IMR-90 (cell line): ENCODE measurements around the gene LAMA3. TPM values are rescaled to one million over a fixed set of nuclear protein-coding genes. Genes with fewer than 3 reads are reported as not detected.

Experiments used
- ATAC-seq: fragments of 200-7000 bp; cut with Tn5 transposase; 2 replicates; pipeline ENCODE4 v1.9.1; 2020; ENCODE audit warnings: low read depth, mild to moderate bottlenecking, moderate library complexity
- BruUV-seq: library from RNA; stranded (reverse); fragments of 400-500 nt; replicated peaks from 2 replicates; lab custom pipeline; 2021; lab: Mats Ljungman, UMichigan
- CTCF ChIA-PET: fragments of 300-600 bp; formaldehyde crosslinking; extraction: SDS; loops from one replicate; lab custom pipeline; 2021; ENCODE audit warnings: antibody characterized with exemption; lab: Yijun Ruan, JAX
- POLR2A ChIA-PET: fragments of 300-600 bp; sonication (Branson Sonifier 250); formaldehyde crosslinking; loops from one replicate; lab custom pipeline; 2022; ENCODE audit warnings: antibody characterized with exemption; ENCODE audit not compliant: unreplicated experiment; lab: Charles Lee
- DNase-seq: peaks from one replicate; pipeline ENCODE4 v3.0.0; 2013
- H2AFZ ChIP-seq: replicated peaks from 2 replicates; pipeline ENCODE3; 2013; ENCODE audit warnings: low read length, mild to moderate bottlenecking; ENCODE audit not compliant: poor library complexity
- H2AK5ac ChIP-seq: 2 replicates; pipeline ENCODE4 v1.6.1; 2013; ENCODE audit warnings: low read depth, low read length, inconsistent platforms
- H2AK9ac ChIP-seq: replicated peaks from 2 replicates; pipeline ENCODE3; 2013; ENCODE audit warnings: mild to moderate bottlenecking, low read depth, low read length, moderate library complexity; ENCODE audit not compliant: poor library complexity
- H2BK120ac ChIP-seq: 2 replicates; pipeline ENCODE4 v1.6.1; 2013; ENCODE audit warnings: low read depth, low read length, inconsistent platforms
- H2BK15ac ChIP-seq: 3 replicates; pipeline ENCODE4 v1.6.1; 2013; ENCODE audit warnings: low read depth, low read length, inconsistent platforms
- H2BK20ac ChIP-seq: 2 replicates; pipeline ENCODE4 v1.6.1; 2013; ENCODE audit warnings: low read depth, mild to moderate bottlenecking, inconsistent platforms, low read length, moderate library complexity
- H2BK5ac ChIP-seq: 2 replicates; pipeline ENCODE4 v1.6.1; 2013; ENCODE audit warnings: mild to moderate bottlenecking, low read depth, low read length, inconsistent platforms; ENCODE audit not compliant: poor library complexity, severe bottlenecking
- H3K14ac ChIP-seq: replicated peaks from 2 replicates; pipeline ENCODE4 v1.6.1; 2013; ENCODE audit warnings: low read depth, low read length, inconsistent platforms
- H3K18ac ChIP-seq: 2 replicates; pipeline ENCODE4 v1.6.1; 2013; ENCODE audit warnings: low read depth, low read length, control low read depth
- H3K23ac ChIP-seq: 2 replicates; pipeline ENCODE4 v1.6.1; 2013; ENCODE audit warnings: low read depth, low read length, inconsistent platforms
- H3K27ac ChIP-seq: 2 replicates; pipeline ENCODE4 v1.5.1; 2013; ENCODE audit warnings: mild to moderate bottlenecking, control low read depth, low read length; ENCODE audit not compliant: insufficient read depth
- H3K27me3 ChIP-seq: 2 replicates; pipeline ENCODE4 v1.6.1; 2013; ENCODE audit warnings: low read length; ENCODE audit not compliant: control insufficient read depth, insufficient read depth
- H3K36me3 ChIP-seq: 2 replicates; pipeline ENCODE4 v1.6.1; 2013; ENCODE audit warnings: low read length, mixed read lengths; ENCODE audit not compliant: control insufficient read depth, insufficient read depth
- H3K4ac ChIP-seq: 2 replicates; pipeline ENCODE4 v1.6.1; 2013; ENCODE audit warnings: low read depth, low read length, inconsistent platforms
- H3K4me1 ChIP-seq: 2 replicates; pipeline ENCODE4 v1.6.1; 2013; ENCODE audit warnings: low read length, mixed read lengths; ENCODE audit not compliant: control insufficient read depth, insufficient read depth
- H3K4me2 ChIP-seq: 2 replicates; pipeline ENCODE4 v1.6.1; 2013; ENCODE audit warnings: low read depth, mild to moderate bottlenecking, control low read depth, low read length, moderate library complexity
- H3K4me3 ChIP-seq: 2 replicates; pipeline ENCODE4 v1.5.1; 2013; ENCODE audit warnings: low read depth, mild to moderate bottlenecking, control low read depth, low read length, moderate library complexity; ENCODE audit not compliant: insufficient read depth
- H3K56ac ChIP-seq: 2 replicates; pipeline ENCODE4 v1.6.1; 2013; ENCODE audit warnings: low read length, inconsistent platforms; ENCODE audit not compliant: insufficient read depth; ENCODE audit errors: extremely low read depth
- H3K79me1 ChIP-seq, 2 experiments: 2 replicates each; pipeline ENCODE4 v1.6.1; 2013; ENCODE audit warnings: low read length in 2 of 2, inconsistent platforms in 1 of 2, low read depth in 1 of 2
- H3K9ac ChIP-seq: 2 replicates; pipeline ENCODE4 v1.6.1; 2013; ENCODE audit warnings: low read depth, low read length, control low read depth
- H3K9me1 ChIP-seq: 2 replicates; pipeline ENCODE4 v1.6.1; 2013; ENCODE audit warnings: low read length, inconsistent platforms; ENCODE audit not compliant: insufficient read depth
- H3K9me3 ChIP-seq: 2 replicates; pipeline ENCODE4 v1.6.1; 2013; ENCODE audit warnings: low read length; ENCODE audit not compliant: control insufficient read depth, insufficient read depth
- H4K20me1 ChIP-seq: 2 replicates; pipeline ENCODE4 v1.6.1; 2013; ENCODE audit warnings: low read length, inconsistent platforms; ENCODE audit not compliant: insufficient read depth
- H4K5ac ChIP-seq: 2 replicates; pipeline ENCODE4 v1.6.1; 2013; ENCODE audit warnings: mild to moderate bottlenecking, low read depth, low read length, control low read depth
- H4K8ac ChIP-seq, 2 experiments: 2 replicates each; pipeline ENCODE4 v1.6.1; 2013; ENCODE audit warnings: low read depth in 2 of 2, low read length in 2 of 2, control low read depth in 1 of 2, inconsistent platforms in 1 of 2
- H4K91ac ChIP-seq: 2 replicates; pipeline ENCODE4 v1.6.1; 2013; ENCODE audit warnings: low read depth, low read length, inconsistent platforms; ENCODE audit not compliant: insufficient read depth
- RCOR1 ChIP-seq: IDR thresholded peaks from 2 replicates; pipeline ENCODE4 v1.6.1; 2012; ENCODE audit warnings: mild to moderate bottlenecking, low read length, improper control_type of control experiment; ENCODE audit not compliant: insufficient replicate concordance
- WGBS, 2 experiments: methylation state at CpG; one replicate each; pipeline versions ENCODE4 v1.1.5 to v1.1.7; 2013; ENCODE audit warnings: missing lambda C conversion rate in 2 of 2; ENCODE audit not compliant: insufficient read length in 1 of 2; ENCODE audit errors: extremely low coverage in 2 of 2; 5-methylcytosine and 5-hydroxymethylcytosine counted together
- dilution Hi-C: fragments of 300-500 bp; cut with HindIII; formaldehyde crosslinking; loops from one replicate; pipeline ENCODE4 v1.14.3; 2018; ENCODE audit warnings: low sequenced_read_pairs; ENCODE audit not compliant: unreplicated experiment
- in situ Hi-C: fragments of 300-500 bp; cut with MboI; formaldehyde crosslinking; loops from 3 replicates; pipeline ENCODE4 v1.14.3; 2019; ENCODE audit warnings: low sequenced_read_pairs, inconsistent platforms, mixed read lengths
- intact Hi-C: fragments of 100-400 bp; cut with micrococcal nuclease; formaldehyde crosslinking; loops from 2 replicates; pipeline ENCODE4 v1.10.0; 2022
- polyA plus RNA-seq, 3 experiments: library from polyadenylated mRNA; depleted of rRNA; stranded (reverse); fragments of >200 nt; gene quantifications; 2 replicates each; pipeline ENCODE4 v1.2.3, GENCODE V29; 2012; ENCODE audit warnings: low replicate concordance in 1 of 3
- total RNA-seq: library from RNA; depleted of rRNA; stranded (reverse); fragments of >200 nt; gene quantifications from 2 replicates; pipeline ENCODE4 v1.2.3, GENCODE V29; 2012

The LAMA3 gene
- total and polyA plus RNA-seq, 2 of the 4 experiments (the other 2 are of a cell fraction) = 0.18 to 0.19 TPM

- no peak for ATAC-seq
- Histone ChIP-seq H3K27ac (no peak overlapping the region), H3K4ac (no peak overlapping the region), H3K27me3 (peaks cover 3% of the 10 kb centered on the region; the same call in 1 of the 2 replicates), H4K91ac (no peak overlapping the region), H3K9ac (no peak overlapping the region), H2BK15ac (no peak overlapping the region), H4K5ac (no peak overlapping the region), H3K36me3 (no peaks in the 10 kb centered on the region), H3K56ac (no peak overlapping the region), H2AK5ac (peak overlapping the region; percentile 3; the same call in 1 of the 2 replicates), H4K20me1 (no peaks in the 10 kb centered on the region), H3K4me2 (no peak overlapping the region), H3K9me1 (0 out of 2 replicates have a peak, but pooled peaks cover 3% of the 10 kb centered on the region), H2AK9ac (no peak overlapping the region), H3K18ac (no peak overlapping the region), H3K4me3 (no peak overlapping the region), H3K4me1 (peaks cover 3% of the 10 kb centered on the region; the same call in 1 of the 2 replicates), H4K8ac (no peak overlapping the region), H2AFZ (no peak overlapping the region), H3K9me3 (no peaks in the 10 kb centered on the region), H2BK120ac (no peak overlapping the region), H3K23ac (no peak overlapping the region), H3K14ac (no peak overlapping the region), H2BK20ac (no peak overlapping the region), H2BK5ac (no peak overlapping the region), H3K79me1 (no peaks in the 10 kb centered on the region)
- ChIA-PET POLR2A (no interaction called here), CTCF (interaction anchor here (0.5 kb wide), 1 partner anchor 179 kb away, joined by 3 read pairs; no protein-coding TSS in a partner anchor)
- dilution Hi-C loops = no loop called here
- intact Hi-C loops = no loop called here
- no CpG with 5 or more reads among the region's 3 CpGs for WGBS, 2 experiments
- no TSS peak for BruUV-seq
- no peak for TF ChIP-seq RCOR1
- no peak for DNase-seq
- in situ Hi-C loops = no loop called here
These were observed 314.0 kb downstream of the LAMA3 start for GRCh38 chr18:24003288-24003687.
